Mucosa of descending colon (tissue), 3 donors: Measurements from ENCODE around the gene MYO5B. TPM values are rescaled to one million over a fixed set of nuclear protein-coding genes. Genes with fewer than 3 reads are reported as not detected.

ENCODE experiments used
- ATAC-seq: fragments of 200-7000 bp; cut with Tn5 transposase; one replicate; pipeline ENCODE4 v1.9.1; 2020; ENCODE audit warnings: mild to moderate bottlenecking, moderate library complexity
- DNase-seq, 3 donors: peaks; one replicate each; pipeline ENCODE4 v3.0.0-alpha.2; 2020
- H3K36me3 ChIP-seq: fragments of 200-600 bp; one replicate; pipeline ENCODE4 v1.8.0; 2021; ENCODE audit warnings: low read depth, mild to moderate bottlenecking
- H3K4me1 ChIP-seq: fragments of 200-600 bp; one replicate; pipeline ENCODE4 v1.8.0; 2021; ENCODE audit warnings: low read depth, mild to moderate bottlenecking
- H3K4me3 ChIP-seq: fragments of 200-600 bp; one replicate; pipeline ENCODE4 v1.8.0; 2021; ENCODE audit warnings: mild to moderate bottlenecking
- H3K9me3 ChIP-seq: fragments of 200-600 bp; one replicate; pipeline ENCODE4 v1.8.0; 2021; ENCODE audit warnings: mild to moderate bottlenecking
- CTCF ChIP-seq: fragments of 200-600 bp; IDR thresholded peaks from one replicate; pipeline ENCODE4 v1.8.0; 2022; ENCODE audit warnings: antibody characterized with exemption, mild to moderate bottlenecking
- intact Hi-C, 2 donors: fragments of 100-400 bp; cut with DNase I in 1 of 2; cut with micrococcal nuclease in 1 of 2; formaldehyde crosslinking; loops; one replicate each; pipeline versions ENCODE4 v1.11.0 to v1.11.1; 2022; cut with DNase I, micrococcal nuclease
- total RNA-seq, 3 donors: library from RNA; stranded (reverse); fragmentation: NEBNext Ultra II Directional in 2 of 3; extraction: Animal tissue kit (Norgen Biotek cat#: 25700) in 2 of 3; gene quantifications; one replicate each; pipeline versions ENCODE4 v1.2.1 to v1.2.4, GENCODE V29; 2021 to 2023
- donor health status: DM: no; HTN: no; CAD: no; lungs with moderate emphysema.
- donor health status: DM: no; HTN: no; CAD: no.
- donor health status: DM: no; HTN: yes; CAD: no.

The MYO5B gene
- total RNA-seq, 3 donors from 2014 or later, result 52.7 to 179 (median 120) TPM

GRCh38 chr18:49931760-49932159 is 263.2 kb downstream of the MYO5B start:
- DNase-seq, result no peak
- intact Hi-C loops, result no loop called here
- TF ChIP-seq CTCF, result no peak
- Histone ChIP-seq H3K9me3 (no peaks in the 10 kb centered on the region), H3K4me3 (no peak overlapping the region), H3K4me1 (no peaks in the 10 kb centered on the region), H3K36me3 (peaks cover 6% of the 10 kb centered on the region)
- peak; percentile 12 for ATAC-seq

GRCh38 chr18:49931179-49931578 is 263.8 kb downstream of the MYO5B start:
- ATAC-seq (peak; percentile 11), DNase-seq (no peak)
- no peaks in the 10 kb centered on the region for H3K4me1 ChIP-seq
- TF ChIP-seq CTCF, result no peak
- intact Hi-C loops, result no loop called here
- H3K4me3 ChIP-seq, result no peak overlapping the region
- H3K36me3 ChIP-seq, result peaks cover 6% of the 10 kb centered on the region
- no peaks in the 10 kb centered on the region for H3K9me3 ChIP-seq

- Histone ChIP-seq H3K4me1 (no peaks in the 10 kb centered on the region), H3K36me3 (peaks cover 6% of the 10 kb centered on the region), H3K9me3 (no peaks in the 10 kb centered on the region), H3K4me3 (no peak overlapping the region)
- TF ChIP-seq CTCF, result no peak
- intact Hi-C loops, result no loop called here
- DNase-seq, result no peak
- no peak for ATAC-seq
These were observed 268.7 kb downstream of the MYO5B start for GRCh38 chr18:49926106-49926745.

- Histone ChIP-seq H3K4me3 (no peak overlapping the region), H3K4me1 (no peaks in the 10 kb centered on the region), H3K36me3 (peaks cover 6% of the 10 kb centered on the region), H3K9me3 (no peaks in the 10 kb centered on the region)
- DNase-seq, result no peak
- no peak for TF ChIP-seq CTCF
- intact Hi-C loops, result no loop called here
- ATAC-seq, result peak; percentile 54
These were observed 270.5 kb downstream of the MYO5B start for GRCh38 chr18:49924293-49924983.

- intact Hi-C loops, result no loop called here
- no peak for TF ChIP-seq CTCF
- H3K9me3 ChIP-seq, result no peaks in the 10 kb centered on the region
- H3K4me3 ChIP-seq, result no peak overlapping the region
- DNase-seq (no peak), ATAC-seq (no peak)
- H3K4me1 ChIP-seq, result no peaks in the 10 kb centered on the region
- H3K36me3 ChIP-seq, result no peaks in the 10 kb centered on the region
These were observed 272.7 kb downstream of the MYO5B start for GRCh38 chr18:49922228-49922627.
